NCI-H524 (cell line): ENCODE measurements around the gene CLDN3.
A peak's percentile ranks its signal among the peaks of the same experiment; 100 is the strongest.
"Not testable (repeated sequence)": the region's sequence is repeated elsewhere in the genome, so short reads cannot be mapped to it uniquely, and the experiment has no call there.

ENCODE experiments used
- DNase-seq, 2 experiments: peaks; one replicate each; lab custom pipeline; 2025; lab: John Stamatoyannopoulos, UW

Gene CLDN3

GRCh38 chr7:73770002-73770859 lies at the start of gene CLDN3:
Gene CLDN3, minus strand, starts transcription at chr7:73770270. Its CDS starts 221 bp downstream, at chr7:73770049.
- peak; percentile 68 to 84 for DNase-seq

- DNase-seq, result no peak
Observed at GRCh38 chr7:73817121-73817520, 47.1 kb upstream of the CLDN3 start.

GRCh38 chr7:73815436-73815835 lies 45.4 kb upstream of the CLDN3 start:
- no peak for DNase-seq

- DNase-seq, result no peak
Observed at GRCh38 chr7:73812996-73813395, 42.9 kb upstream of the CLDN3 start.

- DNase-seq, result peak; percentile 22 to 63
Observed at GRCh38 chr7:73811760-73812168, 41.7 kb upstream of the CLDN3 start.

GRCh38 chr7:73810998-73811360 lies 40.9 kb upstream of the CLDN3 start:
- DNase-seq, result no peak

- no peak for DNase-seq
Observed at GRCh38 chr7:73809467-73809951, 39.4 kb upstream of the CLDN3 start.

GRCh38 chr7:73802459-73802858 lies 32.4 kb upstream of the CLDN3 start:
- no peak for DNase-seq

- DNase-seq, result no peak
Observed at GRCh38 chr7:73801577-73801976, 31.5 kb upstream of the CLDN3 start.

GRCh38 chr7:73799282-73800141 lies 29.4 kb upstream of the CLDN3 start:
- DNase-seq, result no peak

- not testable (repeated sequence) for DNase-seq
Observed at GRCh38 chr7:73797176-73797575, 27.1 kb upstream of the CLDN3 start.

GRCh38 chr7:73796656-73797055 lies 26.6 kb upstream of the CLDN3 start:
- DNase-seq, result not testable (repeated sequence)

- not testable (repeated sequence) for DNase-seq
Observed at GRCh38 chr7:73795188-73795587, 25.1 kb upstream of the CLDN3 start.

GRCh38 chr7:73791170-73791690 lies 21.2 kb upstream of the CLDN3 start:
- DNase-seq, result not testable (repeated sequence)

- DNase-seq, result no peak
Observed at GRCh38 chr7:73789051-73789450, 19.0 kb upstream of the CLDN3 start.

- not testable (repeated sequence) for DNase-seq
Observed at GRCh38 chr7:73787786-73788048, 17.6 kb upstream of the CLDN3 start.

- no peak for DNase-seq
Observed at GRCh38 chr7:73786588-73786987, 16.5 kb upstream of the CLDN3 start.

- DNase-seq, result no peak
Observed at GRCh38 chr7:73779517-73779916, 9.4 kb upstream of the CLDN3 start.

- DNase-seq, result no peak
Observed at GRCh38 chr7:73778801-73779389, 8.8 kb upstream of the CLDN3 start.

- peak; percentile 83 to 86 for DNase-seq
Observed at GRCh38 chr7:73774923-73775322, 4.9 kb upstream of the CLDN3 start.

- peak in 1 of 2 experiments; percentile 25 for DNase-seq
Observed at GRCh38 chr7:73773700-73774517, 3.8 kb upstream of the CLDN3 start.
